HCT116 (cell line): ENCODE data around the gene PRKAG2. TPM values are rescaled to one million over a fixed set of nuclear protein-coding genes. Genes with fewer than 3 reads are reported as not detected.

Source experiments
- ATAC-seq: fragments of 200-7000 bp; cut with Tn5 transposase; 2 replicates; pipeline ENCODE4 v1.9.1; 2020; ENCODE audit warnings: mild to moderate bottlenecking, moderate library complexity
- BruUV-seq: library from RNA; stranded (reverse); fragments of 400-500 nt; replicated peaks from 2 replicates; lab custom pipeline; 2021; lab: Mats Ljungman, UMichigan
- CTCF ChIA-PET: fragments of 300-600 bp; sonication (Branson Sonifier 250); formaldehyde crosslinking; loops from one replicate; lab custom pipeline; 2021; ENCODE audit warnings: antibody characterized with exemption; lab: Charles Lee
- POLR2A ChIA-PET: fragments of 300-600, 350-600 bp; sonication (Branson Sonifier 250); formaldehyde crosslinking; loops from one replicate; lab custom pipeline; 2021; ENCODE audit warnings: antibody characterized with exemption; lab: Charles Lee
- RAD21 ChIA-PET, 2 experiments: fragments of 300-600 bp; sonication (Branson Sonifier 250); formaldehyde crosslinking; loops; one replicate each; lab custom pipeline; 2023; ENCODE audit warnings: low total read pairs in 2 of 2; ENCODE audit not compliant: uncharacterized antibody in 2 of 2, unreplicated experiment in 2 of 2, low non-redundant PET in 1 of 2; lab: Charles Lee
- DNase-seq: peaks from one replicate; pipeline ENCODE4 v3.0.0-alpha.2; 2010; ENCODE audit warnings: low read depth, low spot score
- H2AFZ ChIP-seq: fragments of 200-600 bp; shearing (Covaris generic), sonication (generic); 2 replicates; pipeline ENCODE4 v1.6.1; 2017; ENCODE audit warnings: low read depth, mixed run types, mixed read lengths, antibody characterized with exemption, low read length; ENCODE audit not compliant: poor library complexity, severe bottlenecking
- H3K27ac ChIP-seq: 2 replicates; pipeline ENCODE4 v1.5.1; 2012; ENCODE audit warnings: low read depth, low read length
- H3K27me3 ChIP-seq: fragments of 200-600 bp; sonication (generic); 2 replicates; pipeline ENCODE4 v1.6.1; 2016; ENCODE audit warnings: mixed run types, low read length, mixed read lengths; ENCODE audit not compliant: insufficient read depth
- H3K36me3 ChIP-seq, 2 experiments: fragments of 200-500 bp in 1 of 2; fragments of 200-600 bp in 1 of 2; sonication (Bioruptor generic) in 1 of 2; sonication (generic) in 1 of 2; 2 replicates each; pipeline versions ENCODE4 v1.5.1 to v1.6.1; 2014 to 2016; ENCODE audit warnings: low read length in 2 of 2, inconsistent platforms in 1 of 2, mixed read lengths in 1 of 2, mixed run types in 1 of 2; ENCODE audit not compliant: insufficient read depth in 2 of 2, control insufficient read depth in 1 of 2
- H3K4me1 ChIP-seq, 2 experiments: fragments of 200-600 bp in 1 of 2; sonication (generic) in 1 of 2; 2 replicates each; pipeline versions ENCODE4 v1.5.1 to v1.6.1; 2012 to 2017; ENCODE audit warnings: low read length in 2 of 2, inconsistent platforms in 1 of 2, mild to moderate bottlenecking in 1 of 2, mixed read lengths in 1 of 2, mixed run types in 1 of 2, moderate library complexity in 1 of 2; ENCODE audit not compliant: insufficient read depth in 2 of 2, control insufficient read depth in 1 of 2
- H3K4me2 ChIP-seq: fragments of 200-600 bp; sonication (generic); 2 replicates; pipeline ENCODE4 v1.6.1; 2017; ENCODE audit warnings: mixed run types, low read length, mixed read lengths
- H3K4me3 ChIP-seq, 2 experiments: fragments of 200-600 bp in 1 of 2; sonication (generic) in 1 of 2; replicated peaks in 1 of 2; 2 replicates each; pipeline ENCODE4 v1.5.1; 2011 to 2016; ENCODE audit warnings: low read length in 2 of 2, control low read depth in 1 of 2, low read depth in 1 of 2, mild to moderate bottlenecking in 1 of 2, mixed read lengths in 1 of 2, mixed run types in 1 of 2
- H3K79me2 ChIP-seq: fragments of 200-600 bp; sonication (generic); 2 replicates; pipeline ENCODE4 v1.6.1; 2017; ENCODE audit warnings: mild to moderate bottlenecking, mixed run types, low read length, moderate library complexity, mixed read lengths; ENCODE audit not compliant: insufficient read depth
- H3K9ac ChIP-seq: fragments of 200-600 bp; sonication (generic); 2 replicates; pipeline ENCODE4 v1.6.1; 2016; ENCODE audit warnings: low read length, mixed read lengths
- H3K9me2 ChIP-seq: fragments of 200-600 bp; sonication (generic), shearing (Covaris generic); 2 replicates; pipeline ENCODE4 v1.6.1; 2017; ENCODE audit warnings: mixed run types, mild to moderate bottlenecking, moderate library complexity; ENCODE audit not compliant: insufficient read depth
- H3K9me3 ChIP-seq, 2 experiments: fragments of 200-500 bp in 1 of 2; fragments of 200-600 bp in 1 of 2; sonication (Bioruptor generic) in 1 of 2; sonication (generic) in 1 of 2; 2 replicates each; pipeline ENCODE4 v1.6.1; 2014 to 2017; ENCODE audit warnings: low read length in 2 of 2, mixed read lengths in 2 of 2, inconsistent platforms in 1 of 2, low read depth in 1 of 2, mild to moderate bottlenecking in 1 of 2, mixed run types in 1 of 2, moderate library complexity in 1 of 2; ENCODE audit not compliant: control insufficient read depth in 1 of 2, insufficient read depth in 1 of 2
- H4K20me1 ChIP-seq: fragments of 200-600 bp; sonication (generic), shearing (Covaris generic); 2 replicates; pipeline ENCODE4 v1.6.1; 2017; ENCODE audit warnings: mixed run types, mild to moderate bottlenecking, moderate library complexity; ENCODE audit not compliant: insufficient read depth
- CBX3 ChIP-seq: IDR thresholded peaks from 2 replicates; pipeline ENCODE4 v1.6.1; 2012; ENCODE audit warnings: low read depth
- CEBPB ChIP-seq: IDR thresholded peaks from 2 replicates; pipeline ENCODE4 v1.6.1; 2012; ENCODE audit warnings: low read depth
- EGR1 ChIP-seq: IDR thresholded peaks from 2 replicates; pipeline ENCODE4 v1.6.1; 2012; ENCODE audit warnings: low read depth
- EZH2phosphoT487 ChIP-seq: fragments of 200-600 bp; IDR thresholded peaks from 2 replicates; pipeline ENCODE4 v1.6.1; 2018; ENCODE audit warnings: antibody characterized with exemption, borderline replicate concordance
- FOSL1 ChIP-seq: IDR thresholded peaks from 2 replicates; pipeline ENCODE4 v1.6.1; 2012; ENCODE audit warnings: low read depth
- JUND ChIP-seq: IDR thresholded peaks from 2 replicates; pipeline ENCODE4 v1.6.1; 2012
- POLR2A ChIP-seq: IDR thresholded peaks from 2 replicates; pipeline ENCODE4 v1.7.0; 2011; ENCODE audit warnings: borderline replicate concordance; ENCODE audit not compliant: insufficient read depth, insufficient read length; ENCODE audit errors: extremely low read depth
- POLR2AphosphoS5 ChIP-seq: IDR thresholded peaks from 2 replicates; pipeline ENCODE4 v1.6.1; 2011; ENCODE audit warnings: mild to moderate bottlenecking, low read depth, low read length, moderate library complexity
- RAD21 ChIP-seq: IDR thresholded peaks from 2 replicates; pipeline ENCODE4 v1.6.1; 2012; ENCODE audit warnings: low read depth, mild to moderate bottlenecking
- SIN3A ChIP-seq: IDR thresholded peaks from 2 replicates; pipeline ENCODE4 v1.6.1; 2012; ENCODE audit warnings: low read depth
- SRF ChIP-seq: IDR thresholded peaks from 2 replicates; pipeline ENCODE4 v1.6.1; 2012; ENCODE audit warnings: low read depth
- TCF7L2 ChIP-seq: IDR thresholded peaks from 2 replicates; pipeline ENCODE4 v1.7.0; 2011; ENCODE audit warnings: borderline replicate concordance, inconsistent platforms; ENCODE audit not compliant: insufficient read depth, insufficient read length; ENCODE audit errors: extremely low read depth
- YY1 ChIP-seq: IDR thresholded peaks from 2 replicates; pipeline ENCODE4 v1.6.1; 2011; ENCODE audit warnings: low read length, low read depth, moderate library complexity, mild to moderate bottlenecking; ENCODE audit not compliant: insufficient replicate concordance; ENCODE audit errors: extremely low read depth
- ZFX ChIP-seq: fragments of 450-650 bp; IDR thresholded peaks from 2 replicates; pipeline ENCODE4 v1.6.1; 2017
- ZNF274 ChIP-seq: fragments of 200-500 bp; sonication (Bioruptor generic); IDR thresholded peaks from 2 replicates; pipeline ENCODE4 v1.6.1; 2014; ENCODE audit warnings: mild to moderate bottlenecking, low read depth, low read length, inconsistent platforms
- intact Hi-C: fragments of 100-400 bp; cut with micrococcal nuclease; formaldehyde crosslinking; loops from 2 replicates; pipeline ENCODE4 v1.10.0; 2022
- total RNA-seq: library from RNA; stranded (reverse); gene quantifications from one replicate; pipeline ENCODE4 v1.2.1, GENCODE V29; 2021; ENCODE audit not compliant: unreplicated experiment
- TF ChIP-seq, protein P1 (sequence below): IDR thresholded peaks from 2 replicates; pipeline ENCODE4 v1.6.1; 2012
- TF ChIP-seq, protein P2 (sequence below): IDR thresholded peaks from 2 replicates; pipeline ENCODE4 v1.6.1; 2012; ENCODE audit warnings: low read depth
- TF ChIP-seq, protein P3 (sequence below): IDR thresholded peaks from 2 replicates; pipeline ENCODE4 v1.6.1; 2012
- TF ChIP-seq, protein P4 (sequence below), 3 experiments: fragments of 200-600 bp in 1 of 3; sonication (generic) in 1 of 3; IDR thresholded peaks in 2 of 3; conservative IDR thresholded peaks in 1 of 3; 2 replicates each; pipeline ENCODE4 v1.5.1; 2012 to 2017; ENCODE audit warnings: low read depth in 2 of 3, low read length in 2 of 3, antibody characterized with exemption in 1 of 3, borderline replicate concordance in 1 of 3, control low read depth in 1 of 3, mild to moderate bottlenecking in 1 of 3, mixed read lengths in 1 of 3, mixed run types in 1 of 3, moderate library complexity in 1 of 3; ENCODE audit not compliant: insufficient read depth in 1 of 3

PRKAG2 gene
- total RNA-seq, 1 experiment from 2014 or later = 23.6 TPM

DNA sequence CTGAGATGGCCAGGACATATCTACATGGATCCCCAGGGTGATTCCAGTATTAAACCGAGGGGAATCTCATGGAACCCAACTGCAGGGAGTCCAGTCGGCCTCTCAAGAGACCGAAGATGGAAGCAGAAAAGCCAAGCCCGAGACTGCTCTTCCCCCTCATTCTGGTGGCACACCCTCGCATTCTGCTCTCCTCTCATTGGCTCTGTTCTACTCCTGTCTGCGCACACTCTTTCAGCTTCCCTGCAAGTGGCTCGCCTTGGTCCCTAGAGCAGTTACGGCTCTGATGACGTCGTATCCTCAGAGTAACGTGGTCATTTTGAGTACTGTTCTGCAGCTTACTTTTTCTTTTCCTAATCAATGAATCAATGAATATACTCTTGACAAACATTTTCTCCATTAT is 284.6 kb downstream of the PRKAG2 start:
- DNase-seq = no peak
- Histone ChIP-seq H3K27me3 (no peaks in the 10 kb centered on the region), H3K4me1 (peaks cover 18 to 47% of the 10 kb centered on the region in 2 experiments), H4K20me1 (no peaks in the 10 kb centered on the region), H2AFZ (no peak overlapping the region), H3K27ac (no peak overlapping the region), H3K9ac (no peak overlapping the region)
- RAD21 ChIA-PET = no interaction called here
- CTCF ChIA-PET = no interaction called here
- POLR2A ChIA-PET = no interaction called here
- TSS peak; percentile 13 for BruUV-seq
- intact Hi-C loops = no loop called here
- no peak for TF ChIP-seq EZH2phosphoT487
- TF ChIP-seq CEBPB = no peak
- TF ChIP-seq POLR2AphosphoS5 = no peak
- TF ChIP-seq JUND = no peak
- TF ChIP-seq, protein P1, sequence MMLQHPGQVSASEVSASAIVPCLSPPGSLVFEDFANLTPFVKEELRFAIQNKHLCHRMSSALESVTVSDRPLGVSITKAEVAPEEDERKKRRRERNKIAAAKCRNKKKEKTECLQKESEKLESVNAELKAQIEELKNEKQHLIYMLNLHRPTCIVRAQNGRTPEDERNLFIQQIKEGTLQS = no peak
- no peak for TF ChIP-seq FOSL1
- no peak for TF ChIP-seq CBX3
- no peak for TF ChIP-seq ZFX
- no peak for TF ChIP-seq TCF7L2
- TF ChIP-seq, protein P2, sequence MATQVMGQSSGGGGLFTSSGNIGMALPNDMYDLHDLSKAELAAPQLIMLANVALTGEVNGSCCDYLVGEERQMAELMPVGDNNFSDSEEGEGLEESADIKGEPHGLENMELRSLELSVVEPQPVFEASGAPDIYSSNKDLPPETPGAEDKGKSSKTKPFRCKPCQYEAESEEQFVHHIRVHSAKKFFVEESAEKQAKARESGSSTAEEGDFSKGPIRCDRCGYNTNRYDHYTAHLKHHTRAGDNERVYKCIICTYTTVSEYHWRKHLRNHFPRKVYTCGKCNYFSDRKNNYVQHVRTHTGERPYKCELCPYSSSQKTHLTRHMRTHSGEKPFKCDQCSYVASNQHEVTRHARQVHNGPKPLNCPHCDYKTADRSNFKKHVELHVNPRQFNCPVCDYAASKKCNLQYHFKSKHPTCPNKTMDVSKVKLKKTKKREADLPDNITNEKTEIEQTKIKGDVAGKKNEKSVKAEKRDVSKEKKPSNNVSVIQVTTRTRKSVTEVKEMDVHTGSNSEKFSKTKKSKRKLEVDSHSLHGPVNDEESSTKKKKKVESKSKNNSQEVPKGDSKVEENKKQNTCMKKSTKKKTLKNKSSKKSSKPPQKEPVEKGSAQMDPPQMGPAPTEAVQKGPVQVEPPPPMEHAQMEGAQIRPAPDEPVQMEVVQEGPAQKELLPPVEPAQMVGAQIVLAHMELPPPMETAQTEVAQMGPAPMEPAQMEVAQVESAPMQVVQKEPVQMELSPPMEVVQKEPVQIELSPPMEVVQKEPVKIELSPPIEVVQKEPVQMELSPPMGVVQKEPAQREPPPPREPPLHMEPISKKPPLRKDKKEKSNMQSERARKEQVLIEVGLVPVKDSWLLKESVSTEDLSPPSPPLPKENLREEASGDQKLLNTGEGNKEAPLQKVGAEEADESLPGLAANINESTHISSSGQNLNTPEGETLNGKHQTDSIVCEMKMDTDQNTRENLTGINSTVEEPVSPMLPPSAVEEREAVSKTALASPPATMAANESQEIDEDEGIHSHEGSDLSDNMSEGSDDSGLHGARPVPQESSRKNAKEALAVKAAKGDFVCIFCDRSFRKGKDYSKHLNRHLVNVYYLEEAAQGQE = no peak
- TF ChIP-seq, protein P3, sequence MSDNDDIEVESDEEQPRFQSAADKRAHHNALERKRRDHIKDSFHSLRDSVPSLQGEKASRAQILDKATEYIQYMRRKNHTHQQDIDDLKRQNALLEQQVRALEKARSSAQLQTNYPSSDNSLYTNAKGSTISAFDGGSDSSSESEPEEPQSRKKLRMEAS = no peak
- TF ChIP-seq, protein P4, sequence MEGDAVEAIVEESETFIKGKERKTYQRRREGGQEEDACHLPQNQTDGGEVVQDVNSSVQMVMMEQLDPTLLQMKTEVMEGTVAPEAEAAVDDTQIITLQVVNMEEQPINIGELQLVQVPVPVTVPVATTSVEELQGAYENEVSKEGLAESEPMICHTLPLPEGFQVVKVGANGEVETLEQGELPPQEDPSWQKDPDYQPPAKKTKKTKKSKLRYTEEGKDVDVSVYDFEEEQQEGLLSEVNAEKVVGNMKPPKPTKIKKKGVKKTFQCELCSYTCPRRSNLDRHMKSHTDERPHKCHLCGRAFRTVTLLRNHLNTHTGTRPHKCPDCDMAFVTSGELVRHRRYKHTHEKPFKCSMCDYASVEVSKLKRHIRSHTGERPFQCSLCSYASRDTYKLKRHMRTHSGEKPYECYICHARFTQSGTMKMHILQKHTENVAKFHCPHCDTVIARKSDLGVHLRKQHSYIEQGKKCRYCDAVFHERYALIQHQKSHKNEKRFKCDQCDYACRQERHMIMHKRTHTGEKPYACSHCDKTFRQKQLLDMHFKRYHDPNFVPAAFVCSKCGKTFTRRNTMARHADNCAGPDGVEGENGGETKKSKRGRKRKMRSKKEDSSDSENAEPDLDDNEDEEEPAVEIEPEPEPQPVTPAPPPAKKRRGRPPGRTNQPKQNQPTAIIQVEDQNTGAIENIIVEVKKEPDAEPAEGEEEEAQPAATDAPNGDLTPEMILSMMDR (IDR thresholded peaks at IDR 0.05 in 2 of 3, conservative IDR thresholded peaks at IDR 0.05 in 1 of 3; ENCODE audit: borderline replicate concordance in 1 of 3, insufficient read depth in 1 of 3, low read depth in 2 of 3, low read length in 2 of 3) = no peak
- no peak for TF ChIP-seq SRF
- TF ChIP-seq SIN3A = no peak
- no peak for TF ChIP-seq ZNF274
- no peak for TF ChIP-seq POLR2A
- no peak for TF ChIP-seq RAD21
- no peak for TF ChIP-seq YY1
- TF ChIP-seq EGR1 = no peak
- TF ChIP-seq, all 23 proteins: peak for 0
- Histone ChIP-seq H3K9me3 (no peaks in the 10 kb centered on the region), H3K4me3 (no peak overlapping the region), H3K79me2 (peaks cover 24% of the 10 kb centered on the region), H3K4me2 (peak overlapping the region; percentile 34; the same call in 1 of the 2 replicates), H3K9me2 (no peaks in the 10 kb centered on the region), H3K36me3 (0 out of 4 replicates have a peak, but pooled peaks cover 0 to 3% of the 10 kb centered on the region in 2 experiments)
- no peak; the same call in 1 of the 2 replicates for ATAC-seq
